Lower leg skin (tissue), 3 donors: ENCODE data around the gene ELL.

Experiments
- POLR2A ChIP-seq, 2 donors: fragments of 450-650 bp; IDR thresholded peaks; one replicate each; pipeline ENCODE4 v1.6.1; 2016 to 2017; ENCODE audit warnings: antibody characterized with exemption in 2 of 2, mild to moderate bottlenecking in 1 of 2, moderate library complexity in 1 of 2
- TF ChIP-seq, protein P1 (sequence below), 3 donors: fragments of 450-650 bp; IDR thresholded peaks; one replicate each; pipeline ENCODE4 v1.5.1; 2016; ENCODE audit warnings: antibody characterized with exemption in 3 of 3, mild to moderate bottlenecking in 3 of 3, moderate library complexity in 2 of 3

- TF ChIP-seq, protein P1, sequence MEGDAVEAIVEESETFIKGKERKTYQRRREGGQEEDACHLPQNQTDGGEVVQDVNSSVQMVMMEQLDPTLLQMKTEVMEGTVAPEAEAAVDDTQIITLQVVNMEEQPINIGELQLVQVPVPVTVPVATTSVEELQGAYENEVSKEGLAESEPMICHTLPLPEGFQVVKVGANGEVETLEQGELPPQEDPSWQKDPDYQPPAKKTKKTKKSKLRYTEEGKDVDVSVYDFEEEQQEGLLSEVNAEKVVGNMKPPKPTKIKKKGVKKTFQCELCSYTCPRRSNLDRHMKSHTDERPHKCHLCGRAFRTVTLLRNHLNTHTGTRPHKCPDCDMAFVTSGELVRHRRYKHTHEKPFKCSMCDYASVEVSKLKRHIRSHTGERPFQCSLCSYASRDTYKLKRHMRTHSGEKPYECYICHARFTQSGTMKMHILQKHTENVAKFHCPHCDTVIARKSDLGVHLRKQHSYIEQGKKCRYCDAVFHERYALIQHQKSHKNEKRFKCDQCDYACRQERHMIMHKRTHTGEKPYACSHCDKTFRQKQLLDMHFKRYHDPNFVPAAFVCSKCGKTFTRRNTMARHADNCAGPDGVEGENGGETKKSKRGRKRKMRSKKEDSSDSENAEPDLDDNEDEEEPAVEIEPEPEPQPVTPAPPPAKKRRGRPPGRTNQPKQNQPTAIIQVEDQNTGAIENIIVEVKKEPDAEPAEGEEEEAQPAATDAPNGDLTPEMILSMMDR (IDR thresholded peaks at IDR 0.05) = no peak
- TF ChIP-seq POLR2A (IDR thresholded peaks at IDR 0.05) = no peak
These were observed 95.5 kb downstream of the ELL start for GRCh38 chr19:18426416-18426767.
